Body of pancreas (tissue), 4 donors: Measurements from ENCODE around the gene PRTN3. TPM values are rescaled to one million over a fixed set of nuclear protein-coding genes. Genes with fewer than 3 reads are reported as not detected.

Source experiments
- ATAC-seq: fragments of 150-250 bp; one replicate; pipeline ENCODE4 v1.9.1; 2016
- DNase-seq, 4 donors: peaks; one replicate each; pipeline ENCODE4 v3.0.0-alpha.2; 2019
- H3K27ac ChIP-seq, 4 donors: fragments of 200-600 bp; sonication (generic); 1 replicate in 3 of 4; 2 replicates in 1 of 4; pipeline versions ENCODE4 v1.5.1 to v1.6.1; 2016 to 2019; ENCODE audit warnings: mild to moderate bottlenecking in 1 of 4, mixed read lengths in 1 of 4, moderate library complexity in 1 of 4
- H3K27me3 ChIP-seq, 2 donors: fragments of 200-600 bp; sonication (generic); one replicate each; pipeline ENCODE4 v1.6.0; 2016; ENCODE audit warnings: mild to moderate bottlenecking in 1 of 2
- H3K36me3 ChIP-seq, 2 donors: fragments of 200-600 bp; sonication (generic); replicated peaks in 1 of 2; 2 replicates each; pipeline ENCODE4 v1.5.1; 2016; ENCODE audit warnings: low read depth in 2 of 2; ENCODE audit not compliant: insufficient read depth in 1 of 2
- H3K4me1 ChIP-seq: fragments of 200-600 bp; sonication (generic); one replicate; pipeline ENCODE4 v1.6.0; 2016
- H3K4me3 ChIP-seq, 2 donors: fragments of 200-600 bp; sonication (generic); 1 replicate in 1 of 2; 2 replicates in 1 of 2; pipeline ENCODE4 v1.5.1; 2016 to 2019
- H3K9me3 ChIP-seq, 3 donors: fragments of 200-600 bp; sonication (generic); 1 replicate in 2 of 3; 2 replicates in 1 of 3; pipeline ENCODE4 v1.5.1; 2016
- POLR2A ChIP-seq, 3 donors: fragments of 450-650 bp; IDR thresholded peaks; one replicate each; pipeline ENCODE4 v1.6.1; 2016; ENCODE audit warnings: antibody characterized with exemption in 3 of 3, mild to moderate bottlenecking in 2 of 3
- WGBS, 2 donors: methylation state at CpG; one replicate each; pipeline ENCODE4 v1.1.5; 2017; 5-methylcytosine and 5-hydroxymethylcytosine counted together
- intact Hi-C: fragments of 100-400 bp; cut with DNase I; formaldehyde crosslinking; loops from one replicate; pipeline ENCODE4 v1.15.1; 2023
- total RNA-seq, 2 donors: library from RNA; depleted of rRNA; stranded (reverse); fragments of >200 nt; gene quantifications; one replicate each; pipeline ENCODE4 v1.1.0, GENCODE V29; 2016
- TF ChIP-seq, protein P1 (sequence below), 7 experiments: fragments of 450-650 bp in 4 of 7; fragments of 200-600 bp in 3 of 7; sonication (generic) in 3 of 7; IDR thresholded peaks; one replicate each; pipeline ENCODE4 v1.5.1; 2016 to 2019; ENCODE audit warnings: antibody characterized with exemption in 7 of 7

Gene PRTN3
- total RNA-seq, 2 donors from 2014 or later = 0.99 TPM; not detected in 1

DNA sequence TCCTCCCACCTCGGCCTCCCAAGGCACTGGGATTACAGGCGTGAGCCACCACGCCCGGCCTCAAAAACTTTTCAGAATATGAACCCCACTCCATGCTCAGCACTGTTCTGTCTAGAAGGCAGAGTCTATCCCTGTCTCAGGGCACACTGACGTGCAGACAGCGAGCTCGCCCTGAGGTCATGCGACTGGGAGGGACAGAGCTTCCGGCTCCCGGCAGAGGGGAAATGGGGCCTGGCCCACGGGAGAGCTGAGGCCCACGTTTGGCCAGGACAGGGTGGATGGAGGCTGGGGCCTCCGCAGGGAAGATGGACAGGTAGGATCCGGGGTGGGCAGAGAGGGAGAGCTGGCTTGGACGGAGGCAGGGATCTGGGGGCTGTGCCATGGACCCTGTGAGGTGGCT lies 15.9 kb upstream of the PRTN3 start:
- Histone ChIP-seq H3K27me3 (peaks cover 0 to 10% of the 10 kb centered on the region in 2 donors), H3K36me3 (no peaks in the 10 kb centered on the region), H3K9me3 (no peaks in the 10 kb centered on the region), H3K4me3 (no peak overlapping the region), H3K27ac (no peak overlapping the region), H3K4me1 (peaks cover 13% of the 10 kb centered on the region)
- intact Hi-C loops = no loop called here
- DNase-seq (no peak), ATAC-seq (no peak)
- TF ChIP-seq POLR2A (IDR thresholded peaks at IDR 0.05) = peak in 1 of 3 donors; percentile 9
- TF ChIP-seq, protein P1, sequence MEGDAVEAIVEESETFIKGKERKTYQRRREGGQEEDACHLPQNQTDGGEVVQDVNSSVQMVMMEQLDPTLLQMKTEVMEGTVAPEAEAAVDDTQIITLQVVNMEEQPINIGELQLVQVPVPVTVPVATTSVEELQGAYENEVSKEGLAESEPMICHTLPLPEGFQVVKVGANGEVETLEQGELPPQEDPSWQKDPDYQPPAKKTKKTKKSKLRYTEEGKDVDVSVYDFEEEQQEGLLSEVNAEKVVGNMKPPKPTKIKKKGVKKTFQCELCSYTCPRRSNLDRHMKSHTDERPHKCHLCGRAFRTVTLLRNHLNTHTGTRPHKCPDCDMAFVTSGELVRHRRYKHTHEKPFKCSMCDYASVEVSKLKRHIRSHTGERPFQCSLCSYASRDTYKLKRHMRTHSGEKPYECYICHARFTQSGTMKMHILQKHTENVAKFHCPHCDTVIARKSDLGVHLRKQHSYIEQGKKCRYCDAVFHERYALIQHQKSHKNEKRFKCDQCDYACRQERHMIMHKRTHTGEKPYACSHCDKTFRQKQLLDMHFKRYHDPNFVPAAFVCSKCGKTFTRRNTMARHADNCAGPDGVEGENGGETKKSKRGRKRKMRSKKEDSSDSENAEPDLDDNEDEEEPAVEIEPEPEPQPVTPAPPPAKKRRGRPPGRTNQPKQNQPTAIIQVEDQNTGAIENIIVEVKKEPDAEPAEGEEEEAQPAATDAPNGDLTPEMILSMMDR (IDR thresholded peaks at IDR 0.05) = no peak
- WGBS, 2 donors = 79 to 87% methylated on average over 14 of the region's 15 CpGs

DNA sequence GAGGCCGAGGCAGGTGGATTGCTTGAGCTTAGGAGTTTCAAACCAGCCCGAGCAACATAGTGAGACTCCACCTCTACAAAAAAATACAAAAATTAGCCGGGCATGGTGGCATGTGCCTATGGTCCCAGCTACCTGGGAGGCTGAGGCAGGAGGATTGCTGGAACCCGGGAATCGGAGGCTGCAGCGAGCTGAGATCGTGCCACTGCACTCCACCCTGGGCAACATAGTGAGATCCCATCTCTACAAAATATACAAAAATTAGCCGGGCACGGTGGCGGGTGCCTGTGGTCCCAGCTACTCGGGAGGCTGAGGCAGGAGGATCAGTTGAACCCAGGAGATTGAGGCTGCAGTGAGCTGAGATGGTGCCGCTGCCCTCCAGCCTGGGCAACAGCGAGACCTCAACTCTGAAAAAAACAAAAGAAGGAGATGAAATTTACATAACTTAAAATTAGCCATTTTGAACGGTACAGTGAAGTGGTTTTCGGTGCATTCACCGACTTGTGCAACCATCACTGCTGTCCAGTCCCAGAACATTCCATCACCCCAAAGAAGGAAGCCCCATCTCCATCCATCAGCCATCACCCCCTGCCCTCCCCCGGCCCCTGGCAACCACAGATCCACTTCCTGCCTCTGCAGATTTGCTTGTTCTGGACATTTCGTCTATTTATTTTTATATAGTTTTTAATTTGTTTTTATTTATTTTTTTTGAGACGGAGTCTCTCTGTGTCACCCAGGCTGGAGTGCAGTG lies 14.7 kb upstream of the PRTN3 start:
- ATAC-seq (no peak), DNase-seq (no peak)
- Histone ChIP-seq H3K27me3 (peaks cover 0 to 10% of the 10 kb centered on the region in 2 donors), H3K36me3 (no peaks in the 10 kb centered on the region), H3K4me3 (no peak overlapping the region), H3K27ac (no peak overlapping the region), H3K4me1 (peaks cover 17% of the 10 kb centered on the region), H3K9me3 (no peaks in the 10 kb centered on the region)
- intact Hi-C loops = no loop called here
- TF ChIP-seq, protein P1 (IDR thresholded peaks at IDR 0.05) = no peak
- TF ChIP-seq POLR2A (IDR thresholded peaks at IDR 0.05) = no peak
- 75 to 83% methylated on average over 19 of the region's 19 CpGs for WGBS, 2 donors

DNA sequence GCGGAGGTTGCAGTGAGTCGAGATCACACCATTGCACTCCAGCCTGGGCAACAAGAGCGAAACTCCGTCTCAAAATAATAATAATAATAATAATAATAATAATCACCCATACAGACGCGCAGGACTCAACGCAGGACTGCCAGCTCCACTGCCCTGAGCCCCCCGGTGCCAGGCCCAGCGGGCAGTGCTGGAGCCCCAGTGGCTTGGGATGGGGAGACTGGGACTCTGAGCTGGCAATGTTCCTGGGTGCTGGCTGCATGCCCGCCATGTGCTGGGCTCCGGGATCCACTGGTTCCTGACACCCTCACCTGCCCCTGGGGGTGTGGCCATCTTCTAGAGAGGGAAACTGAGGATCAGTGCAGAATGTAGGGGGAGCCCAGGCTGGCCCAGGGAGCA lies 13.5 kb upstream of the PRTN3 start:
- H3K9me3 ChIP-seq = no peaks in the 10 kb centered on the region
- no peak overlapping the region for H3K4me3 ChIP-seq
- ATAC-seq = no peak
- H3K4me1 ChIP-seq = peaks cover 16% of the 10 kb centered on the region
- H3K27me3 ChIP-seq = peaks cover 0 to 5% of the 10 kb centered on the region in 2 donors
- 74 to 95% methylated on average over 9 to 10 of the region's 11 CpGs for WGBS, 2 donors
- H3K36me3 ChIP-seq = no peaks in the 10 kb centered on the region
- intact Hi-C loops = no loop called here
- no peak for TF ChIP-seq POLR2A (IDR thresholded peaks at IDR 0.05)
- TF ChIP-seq, protein P1 (IDR thresholded peaks at IDR 0.05) = no peak
- DNase-seq = no peak
- H3K27ac ChIP-seq = no peak overlapping the region

DNA sequence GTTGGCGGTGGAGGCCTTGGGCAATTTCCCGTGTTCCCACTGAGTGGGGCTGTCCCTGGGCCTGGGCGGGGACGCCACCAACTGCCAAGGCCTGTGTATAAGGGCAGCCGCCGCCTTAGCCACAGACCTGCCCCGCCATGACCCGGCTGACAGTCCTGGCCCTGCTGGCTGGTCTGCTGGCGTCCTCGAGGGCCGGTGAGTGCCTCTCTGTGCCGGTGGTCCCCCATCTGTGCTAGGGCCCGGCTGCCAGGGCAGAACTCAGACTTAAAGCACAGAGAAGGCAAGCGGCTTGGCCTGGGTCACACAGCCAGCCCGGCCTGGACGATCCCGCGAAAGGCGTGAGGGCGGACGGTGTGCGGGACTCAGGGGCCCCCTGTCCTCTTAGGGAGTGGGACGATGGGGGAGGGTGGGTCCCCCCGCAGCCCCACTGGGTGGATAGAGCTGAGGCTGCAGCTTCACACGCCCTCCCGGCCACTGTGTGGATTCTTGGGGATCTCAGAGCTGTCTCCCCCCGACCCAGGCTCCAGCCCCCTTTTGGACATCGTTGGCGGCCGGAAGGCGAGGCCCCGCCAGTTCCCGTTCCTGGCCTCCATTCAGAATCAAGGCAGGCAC lies 13.0 kb upstream of the PRTN3 start, which contains the start of gene AZU1:
AZU1 (plus strand) TSS at position 128 of the 612 bp plus-strand sequence; CDS start at position 138, 10 bp downstream.
- peaks cover 0 to under 1% of the 10 kb centered on the region in 2 donors for H3K27me3 ChIP-seq
- TF ChIP-seq POLR2A (IDR thresholded peaks at IDR 0.05) = no peak
- TF ChIP-seq, protein P1 (IDR thresholded peaks at IDR 0.05) = no peak
- H3K27ac ChIP-seq = no peak within 1 kb of the TSS
- H3K9me3 ChIP-seq = no peaks in the 10 kb centered on the region
- 70 to 81% methylated on average over 14 to 27 of the region's 33 CpGs for WGBS, 2 donors
- H3K4me1 ChIP-seq = peaks cover 15% of the 10 kb centered on the region
- DNase-seq (peak in 1 of 4 donors; percentile 42), ATAC-seq (no peak)
- intact Hi-C loops = no loop called here
- H3K4me3 ChIP-seq = no peak within 1 kb of the TSS
- no peaks in the 10 kb centered on the region for H3K36me3 ChIP-seq
